T-helper 2 cell treated with Interferon-gamma antibody and Interleukin-4, amounts not matched to agents 100 ng/mL and 5 ng/mL, for 36 hours (primary cell): ENCODE results near the gene DTNBP1. TPM values are rescaled to one million over a fixed set of nuclear protein-coding genes. Genes with fewer than 3 reads are reported as not detected.

Source experiments
- intact Hi-C: fragments of 100-400 bp; cut with micrococcal nuclease; formaldehyde crosslinking; loops from one replicate; pipeline ENCODE4 v1.15.1; 2023
- total RNA-seq: library from RNA; stranded (reverse); gene quantifications from 2 replicates; pipeline ENCODE4 v1.2.3, GENCODE V29; 2022

The DTNBP1 gene
- total RNA-seq, 1 donor from 2014 or later = 25.3 TPM

- intact Hi-C loops = no loop called here
These were observed 145.2 kb downstream of the DTNBP1 start for GRCh38 chr6:15517600-15517999.

DNA sequence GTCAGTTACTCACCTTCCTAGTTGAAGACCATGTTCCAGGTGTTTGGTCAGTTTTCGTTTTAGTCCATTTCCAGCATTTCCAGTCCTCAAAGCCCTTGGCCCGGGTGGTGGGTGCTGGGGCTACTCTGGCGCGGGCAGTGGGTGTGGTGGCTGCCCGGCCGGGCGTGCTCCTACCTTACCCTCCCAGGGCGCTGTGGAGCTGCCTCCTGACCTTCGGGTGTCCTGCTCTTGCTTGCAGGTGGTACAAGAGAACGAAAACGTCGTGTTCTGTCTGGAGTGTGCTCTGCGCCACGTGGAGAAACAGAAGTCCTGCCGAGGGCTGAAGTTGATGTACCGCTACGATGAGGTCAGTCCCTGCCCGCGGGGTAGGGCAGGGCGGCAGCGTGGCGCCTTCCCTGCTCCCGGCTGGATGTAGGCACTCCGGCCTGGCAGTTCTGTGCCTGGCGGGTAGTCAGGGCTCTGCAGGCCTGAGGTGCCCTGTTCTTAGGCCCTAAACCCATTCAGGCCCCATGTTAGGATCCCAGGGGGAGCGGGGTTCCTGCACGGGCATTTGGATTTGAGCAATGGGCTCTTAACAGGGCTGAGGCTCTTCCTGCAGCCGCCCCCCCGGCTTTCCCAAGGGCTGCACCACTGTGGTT, 145.8 kb downstream of the DTNBP1 start:
- intact Hi-C loops = no loop called here

GRCh38 chr6:15516378-15516777, 146.4 kb downstream of the DTNBP1 start:
- intact Hi-C loops = no loop called here

GRCh38 chr6:15515660-15516375, 147.0 kb downstream of the DTNBP1 start:
- intact Hi-C loops = no loop called here

DNA sequence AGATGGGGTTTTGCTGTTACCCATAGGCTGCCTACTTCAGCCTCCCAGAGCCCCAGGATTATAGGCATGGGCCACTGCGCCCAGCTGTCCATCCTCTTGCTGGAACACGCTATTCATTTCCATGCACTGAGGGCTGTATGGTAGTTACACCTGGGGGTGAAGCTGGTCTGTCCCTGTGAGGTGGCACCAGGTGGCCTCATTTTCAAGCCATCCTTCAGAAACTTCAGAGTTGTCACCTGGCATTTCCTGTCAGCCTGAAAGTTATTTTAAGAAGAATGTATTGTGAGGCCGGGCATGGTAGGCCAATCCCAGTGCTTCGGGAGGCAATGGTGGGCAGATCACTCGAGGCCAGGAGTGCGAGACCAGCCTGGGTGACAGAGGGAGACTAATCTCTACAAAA, 147.6 kb downstream of the DTNBP1 start:
- intact Hi-C loops = no loop called here

- intact Hi-C loops = no loop called here
These were observed 148.8 kb downstream of the DTNBP1 start for GRCh38 chr6:15513801-15514711.

- intact Hi-C loops = no loop called here
These were observed 149.6 kb downstream of the DTNBP1 start for GRCh38 chr6:15513131-15513771.

DNA sequence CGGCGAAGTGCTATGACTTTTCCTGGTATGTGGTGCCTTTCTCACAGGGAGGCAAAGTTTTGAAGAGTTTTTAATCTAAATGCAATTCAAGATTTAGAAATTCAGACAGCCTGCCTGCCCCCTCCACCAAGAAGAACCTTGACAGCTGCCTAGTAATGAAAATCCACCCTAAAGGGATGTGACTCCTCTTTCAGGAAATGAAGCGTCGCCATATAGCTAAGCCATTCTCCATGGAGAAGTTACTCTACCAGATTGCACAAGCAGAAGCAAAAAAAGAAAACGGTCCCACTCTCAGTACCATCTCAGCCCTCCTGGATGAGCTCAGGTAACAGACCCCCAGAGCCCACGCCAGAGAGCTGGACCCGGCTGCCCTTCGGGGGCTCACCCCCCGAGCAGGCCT, 150.1 kb downstream of the DTNBP1 start:
- intact Hi-C loops = no loop called here

DNA sequence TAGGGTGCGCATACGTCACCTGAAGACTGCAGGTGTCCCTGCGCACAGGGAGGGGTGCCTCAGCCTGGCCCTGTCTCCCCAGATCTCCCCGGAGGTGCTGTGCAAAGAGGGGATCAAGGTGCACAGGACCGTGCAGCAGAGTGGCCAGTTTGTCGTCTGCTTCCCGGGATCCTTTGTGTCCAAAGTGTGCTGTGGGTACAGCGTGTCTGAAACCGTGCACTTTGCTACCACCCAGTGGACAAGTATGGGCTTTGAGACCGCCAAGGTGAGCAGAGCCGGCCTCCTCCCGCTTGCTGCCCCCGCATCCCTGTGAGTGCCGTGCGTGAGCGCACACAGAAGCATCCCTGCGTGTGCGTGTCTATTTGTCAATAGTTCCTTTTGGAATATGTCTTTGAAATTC, 150.7 kb downstream of the DTNBP1 start:
- intact Hi-C loops = no loop called here

DNA sequence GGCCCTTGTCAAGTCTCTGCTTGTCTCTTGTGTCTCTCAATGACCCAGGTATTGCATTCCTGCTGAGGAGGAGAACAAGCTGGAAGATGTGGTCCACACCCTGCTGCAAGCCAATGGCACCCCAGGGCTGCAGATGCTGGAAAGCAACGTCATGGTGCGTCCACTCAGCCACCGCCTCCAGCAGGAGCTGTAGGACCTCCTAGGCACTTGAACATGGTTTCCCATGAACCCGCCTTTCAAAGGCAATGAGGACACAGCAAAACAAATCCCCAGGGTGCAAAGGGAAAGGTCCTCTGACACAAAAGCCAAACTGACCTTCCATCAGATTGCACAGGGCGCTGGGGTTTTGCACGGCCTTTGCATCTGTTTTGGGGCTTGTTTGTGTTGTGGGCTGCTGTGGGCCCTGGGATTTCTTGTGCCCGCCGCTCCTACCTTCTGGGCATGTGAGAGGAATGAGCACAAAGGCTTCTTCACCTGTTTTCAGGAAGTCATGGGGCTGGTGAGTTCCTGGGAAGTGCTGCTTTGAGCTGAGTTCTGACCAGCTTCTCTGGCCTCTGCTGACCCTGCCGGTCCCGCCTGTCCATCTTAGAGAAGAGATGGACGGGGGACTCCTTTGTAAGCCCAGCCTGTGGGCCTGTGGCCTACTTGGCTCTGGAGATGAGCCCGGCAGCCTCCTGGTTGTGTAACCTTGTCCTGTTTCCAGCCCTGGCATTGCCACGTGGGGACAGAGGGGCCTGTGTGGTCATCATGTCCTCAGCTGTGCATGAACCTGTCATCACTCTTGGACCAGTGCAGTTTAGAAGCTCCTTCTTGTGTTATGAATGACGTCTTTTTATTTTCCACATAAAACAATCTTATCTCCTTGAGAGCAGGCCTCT, 151.3 kb downstream of the DTNBP1 start:
- intact Hi-C loops = no loop called here

DNA sequence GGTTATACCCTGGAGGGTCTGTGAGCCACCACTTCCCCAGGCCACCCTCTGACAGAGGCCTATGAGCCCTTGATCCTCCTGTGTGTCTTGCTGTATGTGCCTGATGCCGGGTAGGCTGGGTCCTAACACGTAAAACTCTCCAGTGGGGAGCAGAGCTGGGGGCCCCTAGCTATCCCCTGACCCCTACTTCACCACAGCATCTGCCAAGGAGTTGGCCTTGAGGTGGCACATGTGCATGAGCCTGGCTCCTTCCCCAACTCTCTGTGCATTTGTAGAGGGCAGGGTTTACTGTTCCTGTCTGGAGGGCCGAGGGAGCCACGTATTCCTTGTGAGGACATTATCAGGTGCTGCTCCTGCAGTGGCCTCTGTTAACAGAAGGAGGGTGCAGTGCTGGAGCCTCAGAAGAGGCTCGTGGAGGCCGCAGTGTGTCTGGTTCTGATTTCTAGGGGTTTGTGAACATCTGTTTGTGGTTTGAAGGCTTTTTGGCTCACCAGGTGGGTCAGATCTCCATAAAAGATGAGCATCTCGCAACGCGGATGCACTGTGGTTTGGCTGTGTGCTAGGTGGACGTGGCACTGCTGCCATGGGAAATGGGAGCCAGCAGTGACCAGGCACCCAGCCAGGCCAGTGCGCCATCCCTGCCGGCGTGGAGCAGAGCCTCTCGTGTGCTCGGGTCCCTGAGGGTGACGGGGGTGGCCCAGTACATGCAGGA, 152.1 kb downstream of the DTNBP1 start:
- intact Hi-C loops = no loop called here

- intact Hi-C loops = no loop called here
These were observed 152.7 kb downstream of the DTNBP1 start for GRCh38 chr6:15510121-15510520.

DNA sequence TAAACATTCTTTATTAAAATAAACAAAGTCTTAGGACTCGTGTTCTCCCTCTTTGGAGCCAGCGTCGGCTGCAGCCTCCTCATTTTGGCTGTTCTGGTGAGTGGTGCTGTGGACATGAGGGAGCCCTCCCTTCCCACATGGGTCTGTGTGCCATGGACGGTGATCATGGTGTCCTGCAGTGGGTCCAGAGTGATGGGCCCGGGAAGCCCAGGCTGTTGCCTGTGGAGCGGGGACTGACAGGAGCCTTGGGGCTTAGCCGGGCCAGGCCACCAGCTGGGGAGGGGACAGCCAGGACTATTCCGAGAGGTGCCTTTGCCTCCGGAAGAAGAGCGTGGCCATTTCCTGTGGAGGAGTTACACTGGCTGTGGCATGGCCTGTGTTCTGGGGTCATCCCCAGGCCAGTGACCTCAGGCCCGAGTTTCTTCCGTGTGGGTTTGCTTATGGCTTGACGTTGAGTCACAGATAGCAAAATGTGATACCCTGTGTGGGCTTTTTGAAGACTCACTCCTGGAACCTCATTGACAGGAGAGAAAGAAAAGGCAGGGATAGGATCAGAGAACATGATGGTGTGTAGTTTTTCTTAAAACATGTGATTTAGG, 153.4 kb downstream of the DTNBP1 start:
- intact Hi-C loops = no loop called here

DNA sequence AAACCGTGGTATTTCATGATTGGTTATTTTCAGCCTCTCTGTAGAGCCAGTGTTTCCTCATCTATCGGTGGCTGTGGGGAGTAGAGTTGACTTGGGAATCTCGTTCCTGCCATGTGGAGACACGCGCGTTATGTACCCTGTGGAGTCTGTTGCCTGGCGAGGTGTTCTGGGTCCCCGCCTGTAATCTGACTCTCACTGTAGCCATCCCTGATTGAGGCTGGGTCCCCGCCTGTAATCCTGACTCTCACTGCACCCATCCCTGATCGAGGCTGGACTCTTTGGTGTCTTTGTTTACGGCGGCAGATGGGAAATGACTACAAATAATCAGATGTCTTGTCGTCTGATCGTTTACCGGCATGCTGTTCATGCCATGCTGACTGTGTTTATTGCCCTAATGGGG, 153.9 kb downstream of the DTNBP1 start:
- intact Hi-C loops = no loop called here

- intact Hi-C loops = no loop called here
These were observed 154.4 kb downstream of the DTNBP1 start for GRCh38 chr6:15508441-15508871.

DNA sequence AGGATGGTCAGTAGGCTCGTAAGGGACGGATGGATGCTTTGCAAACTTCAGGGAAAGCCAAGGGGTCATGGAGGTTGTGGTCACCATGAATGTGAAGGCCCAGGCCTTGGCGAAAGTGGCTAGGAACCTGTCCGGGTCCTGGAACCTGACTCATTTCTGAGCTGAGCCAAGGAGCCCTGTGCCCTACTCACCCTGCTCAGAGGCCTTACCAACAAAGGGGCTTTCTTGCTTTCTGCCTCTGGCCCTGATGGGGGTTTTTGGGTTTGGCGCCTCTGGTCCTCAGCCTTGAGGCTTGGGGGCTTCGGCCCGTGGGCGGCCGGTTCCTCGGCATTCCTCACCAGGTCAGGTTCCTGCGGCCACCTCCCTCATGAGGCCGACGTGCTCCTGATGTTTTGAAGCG, 155.1 kb downstream of the DTNBP1 start:
- intact Hi-C loops = no loop called here

DNA sequence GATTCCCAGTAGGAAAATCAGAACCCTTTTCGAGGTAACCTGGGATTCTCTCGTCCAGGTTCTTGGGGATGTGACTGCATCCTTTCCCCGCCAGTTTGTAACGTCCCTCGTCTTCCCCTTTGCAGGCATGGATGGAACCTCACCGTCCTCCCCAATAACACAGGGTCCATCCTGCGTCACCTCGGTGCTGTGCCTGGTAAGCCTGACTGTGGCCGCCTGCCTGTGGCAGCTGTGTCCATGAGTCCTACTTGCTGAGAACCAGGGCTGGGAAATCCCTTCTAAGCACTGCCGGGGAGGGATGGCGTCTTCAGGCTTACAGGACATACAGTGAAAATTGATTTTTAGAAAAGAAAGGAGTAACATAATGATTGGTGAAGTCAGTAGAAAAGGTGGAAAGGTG, 155.6 kb downstream of the DTNBP1 start:
- intact Hi-C loops = no loop called here

- intact Hi-C loops = no loop called here
These were observed 156.8 kb downstream of the DTNBP1 start for GRCh38 chr6:15506066-15506465.

- intact Hi-C loops = no loop called here
These were observed 157.3 kb downstream of the DTNBP1 start for GRCh38 chr6:15505463-15505918.
